ENCODE results near the gene COL2A1. TPM values are rescaled to one million over a fixed set of nuclear protein-coding genes. Genes with fewer than 3 reads are reported as not detected.

The COL2A1 gene
- total RNA-seq, 2 experiments from 2014 or later: 0.34 TPM; not detected in 1

DNA sequence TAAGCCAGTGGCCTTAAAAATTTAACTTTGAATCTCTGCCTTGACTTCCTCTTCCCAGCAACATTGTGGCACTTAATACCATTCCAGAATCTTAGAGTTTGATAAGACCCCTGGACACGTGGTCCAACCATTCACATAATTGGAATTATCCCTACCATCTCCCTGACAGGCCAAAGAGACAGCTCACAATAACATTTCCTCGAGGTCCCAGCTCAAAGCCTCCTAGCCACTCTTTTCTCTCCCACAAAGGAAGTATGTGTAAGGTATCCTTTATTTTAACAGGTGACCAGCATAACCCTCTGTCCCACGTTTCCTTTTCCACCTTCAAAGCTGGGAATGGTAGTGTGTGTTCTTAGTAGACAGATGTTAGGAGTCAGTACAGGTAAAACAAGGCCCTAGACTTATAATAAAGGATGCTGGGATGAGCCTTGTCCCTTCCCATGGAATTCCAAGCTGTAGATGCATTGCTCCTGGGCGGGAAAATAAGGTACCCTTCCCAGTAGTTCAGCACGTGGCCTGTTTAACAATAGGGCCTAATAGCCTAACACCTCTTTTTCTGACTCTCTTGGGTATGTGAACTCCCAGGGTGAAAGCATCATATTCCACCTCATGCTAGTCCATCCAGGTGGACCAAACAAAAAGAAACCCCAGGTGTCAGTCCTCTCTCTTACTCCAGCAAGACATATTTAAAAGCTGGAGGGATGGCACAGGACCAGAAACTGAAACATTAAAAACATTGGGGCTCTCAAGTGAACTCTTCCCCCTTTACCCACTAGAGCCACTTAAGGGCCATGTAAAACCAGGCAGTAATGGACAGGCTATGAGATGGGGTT lies 37.5 kb upstream of the COL2A1 start:
- ChIA-PET POLR2A (no interaction called here), CTCF (interaction anchor here (1.7 kb wide), 1 partner anchor 92 kb away, joined by 4 read pairs; no protein-coding TSS in a partner anchor)
- Mint-ChIP-seq H3K4me1 (ENCODE audit: low read depth) (peaks cover 5% of the 10 kb centered on the region), H3K27ac (no peak overlapping the region), H3K27me3 (no peaks in the 10 kb centered on the region), H3K4me3 (no peak overlapping the region), H3K9me3 (no peaks in the 10 kb centered on the region), H3K36me3 (ENCODE audit: low read depth) (peaks cover 9% of the 10 kb centered on the region)
- DNase-seq: no peak
- ATAC-seq: no peak
- intact Hi-C loops (cut with micrococcal nuclease): no loop called here
- TF ChIP-seq, protein P1, sequence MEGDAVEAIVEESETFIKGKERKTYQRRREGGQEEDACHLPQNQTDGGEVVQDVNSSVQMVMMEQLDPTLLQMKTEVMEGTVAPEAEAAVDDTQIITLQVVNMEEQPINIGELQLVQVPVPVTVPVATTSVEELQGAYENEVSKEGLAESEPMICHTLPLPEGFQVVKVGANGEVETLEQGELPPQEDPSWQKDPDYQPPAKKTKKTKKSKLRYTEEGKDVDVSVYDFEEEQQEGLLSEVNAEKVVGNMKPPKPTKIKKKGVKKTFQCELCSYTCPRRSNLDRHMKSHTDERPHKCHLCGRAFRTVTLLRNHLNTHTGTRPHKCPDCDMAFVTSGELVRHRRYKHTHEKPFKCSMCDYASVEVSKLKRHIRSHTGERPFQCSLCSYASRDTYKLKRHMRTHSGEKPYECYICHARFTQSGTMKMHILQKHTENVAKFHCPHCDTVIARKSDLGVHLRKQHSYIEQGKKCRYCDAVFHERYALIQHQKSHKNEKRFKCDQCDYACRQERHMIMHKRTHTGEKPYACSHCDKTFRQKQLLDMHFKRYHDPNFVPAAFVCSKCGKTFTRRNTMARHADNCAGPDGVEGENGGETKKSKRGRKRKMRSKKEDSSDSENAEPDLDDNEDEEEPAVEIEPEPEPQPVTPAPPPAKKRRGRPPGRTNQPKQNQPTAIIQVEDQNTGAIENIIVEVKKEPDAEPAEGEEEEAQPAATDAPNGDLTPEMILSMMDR (IDR thresholded peaks at IDR 0.05): no peak

DNA sequence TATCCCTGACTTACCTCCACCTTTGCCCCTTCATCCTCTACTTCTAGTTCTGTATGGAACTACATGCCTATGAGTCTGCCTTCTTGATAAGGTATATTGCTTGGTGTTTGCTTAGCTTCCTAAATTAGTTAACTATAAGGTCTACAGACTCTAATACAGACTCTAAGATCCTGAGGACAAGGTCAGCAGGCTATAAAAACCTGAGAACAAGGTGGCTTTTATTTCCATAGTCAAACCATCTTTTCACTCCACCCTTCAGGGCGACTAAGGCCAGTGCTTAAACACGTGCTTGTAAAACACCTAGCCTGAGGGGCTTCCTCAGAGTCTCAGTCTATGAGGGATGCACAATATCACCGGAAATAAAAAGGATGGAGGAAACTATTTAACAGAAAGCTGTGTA lies 36.1 kb upstream of the COL2A1 start:
- intact Hi-C loops (cut with micrococcal nuclease): no loop called here
- no peak for ATAC-seq
- TF ChIP-seq, protein P1 (IDR thresholded peaks at IDR 0.05): no peak
- Mint-ChIP-seq H3K27ac (no peak overlapping the region), H3K9me3 (no peaks in the 10 kb centered on the region), H3K36me3 (ENCODE audit: low read depth) (peaks cover 3% of the 10 kb centered on the region), H3K4me3 (no peak overlapping the region), H3K27me3 (no peaks in the 10 kb centered on the region), H3K4me1 (ENCODE audit: low read depth) (peaks cover 5% of the 10 kb centered on the region)
- DNase-seq: no peak
- ChIA-PET CTCF (interaction anchor here (0.7 to 1.7 kb wide), 2 partner anchors 91 to 145 kb away, joined by 3 to 4 read pairs; no protein-coding TSS in a partner anchor), POLR2A (no interaction called here)

DNA sequence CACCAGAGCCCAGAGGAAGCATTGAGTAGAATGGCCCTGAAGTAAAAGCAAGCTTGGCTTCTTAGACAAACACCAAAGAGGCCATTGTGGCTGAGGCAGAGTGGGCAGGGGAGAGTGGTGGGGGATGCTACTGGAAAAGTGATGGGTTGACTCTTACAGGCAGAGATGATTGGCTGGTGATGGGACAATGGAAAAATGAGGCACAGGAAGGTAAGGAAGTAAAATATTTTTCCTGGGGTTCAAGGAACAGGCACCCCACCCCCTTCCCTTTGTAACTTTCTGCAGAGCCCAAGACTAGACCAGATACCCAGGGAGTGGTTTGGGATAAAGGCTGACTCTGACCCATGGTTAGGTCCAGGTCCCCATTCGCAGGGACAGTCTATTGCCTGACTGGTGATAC lies 34.9 kb upstream of the COL2A1 start:
- Mint-ChIP-seq H3K4me3 (no peak overlapping the region), H3K27me3 (no peaks in the 10 kb centered on the region), H3K9me3 (no peaks in the 10 kb centered on the region), H3K36me3 (ENCODE audit: low read depth) (no peaks in the 10 kb centered on the region), H3K4me1 (ENCODE audit: low read depth) (peaks cover 5% of the 10 kb centered on the region), H3K27ac (no peak overlapping the region)
- DNase-seq (no peak), ATAC-seq (no peak)
- CTCF ChIA-PET: no interaction called here
- POLR2A ChIA-PET: no interaction called here
- intact Hi-C loops (cut with micrococcal nuclease): no loop called here
- TF ChIP-seq, protein P1 (IDR thresholded peaks at IDR 0.05): no peak

DNA sequence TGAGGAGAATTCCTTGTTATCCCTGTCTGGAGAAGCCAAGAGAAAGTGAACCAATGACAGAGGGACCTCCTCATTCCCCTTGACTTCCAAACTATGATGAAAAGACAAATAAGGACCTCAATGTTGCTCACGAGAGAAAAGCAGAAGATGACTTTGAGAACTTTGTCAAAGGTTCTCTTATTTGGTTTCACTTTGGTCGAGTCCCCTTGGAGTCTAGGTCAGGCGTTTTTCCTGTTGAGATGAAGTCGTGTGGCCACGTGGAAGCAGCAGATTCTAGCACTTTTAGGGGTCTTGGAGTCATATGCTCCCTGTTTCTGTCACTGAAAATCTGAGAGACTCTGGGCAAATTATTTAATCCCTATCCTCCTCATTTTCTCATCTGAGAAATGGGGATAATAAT lies 33.8 kb upstream of the COL2A1 start:
- H3K9me3 Mint-ChIP-seq: no peaks in the 10 kb centered on the region
- DNase-seq: no peak
- CTCF ChIA-PET: no interaction called here
- ATAC-seq: no peak
- no peak overlapping the region for H3K27ac Mint-ChIP-seq
- no peak overlapping the region for H3K4me3 Mint-ChIP-seq
- H3K36me3 Mint-ChIP-seq (ENCODE audit: low read depth): no peaks in the 10 kb centered on the region
- POLR2A ChIA-PET: no interaction called here
- H3K4me1 Mint-ChIP-seq (ENCODE audit: low read depth): peaks cover 5% of the 10 kb centered on the region
- intact Hi-C loops (cut with micrococcal nuclease): no loop called here
- H3K27me3 Mint-ChIP-seq: no peaks in the 10 kb centered on the region
- TF ChIP-seq, protein P1 (IDR thresholded peaks at IDR 0.05): no peak

DNA sequence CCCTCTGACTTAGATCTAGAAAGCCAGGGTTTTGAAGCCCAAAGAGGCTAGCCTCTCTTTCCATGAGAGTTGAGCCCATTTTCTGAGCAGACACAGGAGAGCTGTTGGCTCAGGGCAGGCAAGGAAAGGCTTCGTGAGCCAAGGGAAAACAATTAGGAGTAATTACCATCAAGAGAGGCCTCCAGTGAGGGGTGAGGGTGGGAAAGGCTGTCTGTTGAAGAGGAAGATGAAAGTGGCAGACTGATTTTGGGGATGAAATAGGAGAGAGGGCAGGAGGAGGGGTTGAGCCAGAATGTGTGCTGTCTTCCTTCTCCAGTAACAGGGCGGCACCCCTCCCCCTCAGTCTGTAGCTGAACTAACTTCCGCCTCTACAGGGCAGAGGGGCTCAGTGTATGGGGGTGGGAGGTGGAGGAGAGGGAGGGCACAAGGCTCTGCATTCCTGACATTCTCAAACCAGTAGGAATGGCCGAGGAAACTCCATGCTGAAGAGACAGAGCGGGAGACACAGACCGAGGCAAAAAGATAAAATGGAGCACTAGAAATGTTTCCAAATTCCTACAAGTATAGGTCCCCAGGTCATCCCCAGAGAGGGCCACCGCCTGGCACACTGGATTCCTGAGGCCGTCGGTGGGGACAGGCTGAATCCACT lies 33.1 kb upstream of the COL2A1 start:
- intact Hi-C loops (cut with micrococcal nuclease): no loop called here
- peaks cover 5% of the 10 kb centered on the region for H3K4me1 Mint-ChIP-seq (ENCODE audit: low read depth)
- POLR2A ChIA-PET: no interaction called here
- CTCF ChIA-PET: no interaction called here
- no peak overlapping the region for H3K27ac Mint-ChIP-seq
- H3K27me3 Mint-ChIP-seq: no peaks in the 10 kb centered on the region
- no peak overlapping the region for H3K4me3 Mint-ChIP-seq
- DNase-seq (no peak), ATAC-seq (no peak)
- no peaks in the 10 kb centered on the region for H3K9me3 Mint-ChIP-seq
- TF ChIP-seq, protein P1 (IDR thresholded peaks at IDR 0.05): no peak
- no peaks in the 10 kb centered on the region for H3K36me3 Mint-ChIP-seq (ENCODE audit: low read depth)
